GM19035 (cell line): Measurements from ENCODE around the gene RALY.

Experiments
- ATAC-seq: cut with Tn5 transposase; IDR thresholded peaks from one replicate; pipeline ENCODE4 v1.9.1; 2021; ENCODE audit not compliant: unreplicated experiment

RALY gene

GRCh38 chr20:33993576-33994221 lies at the start of gene RALY:
RALY (plus strand) TSS chr20:33993911; CDS start chr20:34072075, 78,164 bp downstream.
- peak; percentile 62 for ATAC-seq

GRCh38 chr20:33944914-33945313 lies 48.8 kb upstream of the RALY start:
- no peak for ATAC-seq

- ATAC-seq = no peak
These were observed 48.2 kb upstream of the RALY start for GRCh38 chr20:33945391-33946081.

GRCh38 chr20:33947709-33948295 lies 45.9 kb upstream of the RALY start:
- ATAC-seq = no peak

GRCh38 chr20:33948480-33948879 lies 45.2 kb upstream of the RALY start:
- ATAC-seq = no peak

GRCh38 chr20:33951171-33951570 lies 42.5 kb upstream of the RALY start:
- ATAC-seq = no peak

GRCh38 chr20:33954504-33954903 lies 39.2 kb upstream of the RALY start:
- ATAC-seq = no peak

- ATAC-seq = no peak
These were observed 30.0 kb upstream of the RALY start for GRCh38 chr20:33963751-33964150.

GRCh38 chr20:33964441-33964840 lies 29.3 kb upstream of the RALY start:
- ATAC-seq = no peak

GRCh38 chr20:33967126-33967525 lies 26.6 kb upstream of the RALY start:
- ATAC-seq = no peak

- ATAC-seq = no peak
These were observed 24.1 kb upstream of the RALY start for GRCh38 chr20:33969563-33969962.

GRCh38 chr20:33970229-33970628 lies 23.5 kb upstream of the RALY start:
- no peak for ATAC-seq

- no peak for ATAC-seq
These were observed 22.4 kb upstream of the RALY start for GRCh38 chr20:33971147-33971975.

- ATAC-seq = no peak
These were observed 16.8 kb upstream of the RALY start for GRCh38 chr20:33976959-33977358.

- no peak for ATAC-seq
These were observed 16.2 kb upstream of the RALY start for GRCh38 chr20:33977535-33977934.

- no peak for ATAC-seq
These were observed 14.6 kb upstream of the RALY start for GRCh38 chr20:33979094-33979493.

- no peak for ATAC-seq
These were observed 12.4 kb upstream of the RALY start for GRCh38 chr20:33981347-33981746.

- no peak for ATAC-seq
These were observed 11.7 kb upstream of the RALY start for GRCh38 chr20:33981964-33982363.

GRCh38 chr20:33983371-33983770 lies 10.3 kb upstream of the RALY start:
- no peak for ATAC-seq

GRCh38 chr20:33984182-33984719 lies 9.5 kb upstream of the RALY start:
- no peak for ATAC-seq

GRCh38 chr20:33985280-33985679 lies 8.4 kb upstream of the RALY start:
- ATAC-seq = no peak
